SK-N-SH (cell line): Measurements from ENCODE around the gene FGD1. TPM values are rescaled to one million over a fixed set of nuclear protein-coding genes. Genes with fewer than 3 reads are reported as not detected.

Source experiments
- CTCF ChIA-PET: fragments of 300-600, 350-600 bp; formaldehyde crosslinking; extraction: SDS; loops from one replicate; lab custom pipeline; 2021; lab: Yijun Ruan, JAX
- POLR2A ChIA-PET: fragments of 350-600 bp; sonication (Branson Sonifier 250); formaldehyde crosslinking; extraction: SDS; loops from one replicate; lab custom pipeline; 2020; ENCODE audit warnings: antibody characterized with exemption, inconsistent platforms; lab: Yijun Ruan, JAX
- DNase-seq: peaks from one replicate; pipeline ENCODE4 v3.0.0; 2012
- H2AFZ ChIP-seq: fragments of 200-600 bp; sonication (generic); 2 replicates; pipeline ENCODE4 v1.8.1; 2016; ENCODE audit warnings: antibody characterized with exemption, mild to moderate bottlenecking, low read depth
- H3F3A ChIP-seq: fragments of 200-600 bp; sonication (generic); replicated peaks from 2 replicates; pipeline ENCODE3; 2016; ENCODE audit warnings: antibody characterized with exemption, mild to moderate bottlenecking; ENCODE audit not compliant: insufficient read depth
- H3K27ac ChIP-seq, 2 experiments: fragments of 200-500 bp in 1 of 2; fragments of 200-600 bp in 1 of 2; sonication (Bioruptor generic) in 1 of 2; sonication (generic), shearing (Covaris generic) in 1 of 2; 2 replicates each; pipeline versions ENCODE4 v1.5.1 to v1.6.1; 2014 to 2016; ENCODE audit warnings: low read depth in 2 of 2, inconsistent platforms in 1 of 2, low read length in 1 of 2, mild to moderate bottlenecking in 1 of 2, mixed read lengths in 1 of 2
- H3K27me3 ChIP-seq: fragments of 200-600 bp; sonication (generic), shearing (Covaris generic); 2 replicates; pipeline ENCODE4 v1.6.1; 2016; ENCODE audit warnings: mixed run types; ENCODE audit not compliant: insufficient read depth
- H3K36me3 ChIP-seq, 2 experiments: fragments of 200-500 bp in 1 of 2; fragments of 200-600 bp in 1 of 2; sonication (Bioruptor generic) in 1 of 2; sonication (generic) in 1 of 2; replicated peaks in 1 of 2; 2 replicates each; pipeline versions ENCODE3 to v1.5.1; 2014 to 2016; ENCODE audit warnings: low read length in 1 of 2, mild to moderate bottlenecking in 1 of 2; ENCODE audit not compliant: insufficient read depth in 2 of 2, control insufficient read depth in 1 of 2
- H3K4me1 ChIP-seq, 2 experiments: fragments of 200-500 bp in 1 of 2; fragments of 200-600 bp in 1 of 2; sonication (Bioruptor generic) in 1 of 2; sonication (generic), shearing (Covaris generic) in 1 of 2; 2 replicates each; pipeline versions ENCODE4 v1.5.1 to v1.6.1; 2014 to 2016; ENCODE audit warnings: low read depth in 1 of 2, low read length in 1 of 2, mixed run types in 1 of 2; ENCODE audit not compliant: insufficient read depth in 2 of 2, control insufficient read depth in 1 of 2
- H3K4me2 ChIP-seq: fragments of 200-600 bp; sonication (generic), shearing (Covaris generic); 2 replicates; pipeline ENCODE4 v1.6.1; 2017; ENCODE audit warnings: mixed run types
- H3K4me3 ChIP-seq, 2 experiments: fragments of 200-500 bp in 1 of 2; fragments of 200-600 bp in 1 of 2; sonication (Bioruptor generic) in 1 of 2; sonication (generic), shearing (Covaris generic) in 1 of 2; 2 replicates each; pipeline versions ENCODE4 v1.5.1 to v1.8.1; 2014 to 2016; ENCODE audit warnings: low read depth in 2 of 2, inconsistent platforms in 1 of 2, low read length in 1 of 2, mild to moderate bottlenecking in 1 of 2, mixed read lengths in 1 of 2, moderate library complexity in 1 of 2
- H3K79me2 ChIP-seq: fragments of 200-600 bp; sonication (generic); 2 replicates; pipeline ENCODE4 v1.8.1; 2017; ENCODE audit warnings: mild to moderate bottlenecking; ENCODE audit not compliant: insufficient read depth
- H3K9ac ChIP-seq: fragments of 200-600 bp; sonication (generic); 2 replicates; pipeline ENCODE4 v1.6.1; 2017; ENCODE audit warnings: mixed run types
- H3K9me2 ChIP-seq: fragments of 200-600 bp; sonication (generic); 2 replicates; pipeline ENCODE4 v1.6.1; 2017; ENCODE audit warnings: mixed run types
- H3K9me3 ChIP-seq: fragments of 200-600 bp; sonication (generic); 2 replicates; pipeline ENCODE4 v1.6.1; 2017; ENCODE audit warnings: mixed run types, mild to moderate bottlenecking, moderate library complexity
- H4K20me1 ChIP-seq: fragments of 200-600 bp; sonication (generic); 2 replicates; pipeline ENCODE4 v1.6.1; 2017; ENCODE audit warnings: mild to moderate bottlenecking, mixed run types; ENCODE audit not compliant: insufficient read depth
- CHD2 ChIP-seq: fragments of 150-350 bp; IDR thresholded peaks from 2 replicates; pipeline ENCODE4 v1.6.1; 2018; ENCODE audit warnings: low read length; ENCODE audit not compliant: partially characterized antibody
- EP300 ChIP-seq, 2 experiments: IDR thresholded peaks; 2 replicates each; pipeline versions ENCODE4 v1.4.0 to v1.6.1; 2012; ENCODE audit warnings: borderline replicate concordance in 1 of 2, low read depth in 1 of 2, low read length in 1 of 2
- FOSL2 ChIP-seq: IDR thresholded peaks from 2 replicates; pipeline ENCODE4 v1.4.0; 2012; ENCODE audit warnings: low read depth, mild to moderate bottlenecking, moderate library complexity, borderline replicate concordance
- FOXM1 ChIP-seq: IDR thresholded peaks from 2 replicates; pipeline ENCODE4 v1.4.0; 2012; ENCODE audit warnings: low read depth, mild to moderate bottlenecking
- JUND ChIP-seq: IDR thresholded peaks from 2 replicates; pipeline ENCODE4 v1.4.0; 2012
- MEF2A ChIP-seq: IDR thresholded peaks from 2 replicates; pipeline ENCODE4 v1.4.0; 2012; ENCODE audit warnings: low read depth, borderline replicate concordance
- MXI1 ChIP-seq: IDR thresholded peaks from 2 replicates; pipeline ENCODE4 v1.6.1; 2012; ENCODE audit warnings: mild to moderate bottlenecking, low read depth, low read length, improper control_type of control experiment
- NFIC ChIP-seq: IDR thresholded peaks from 2 replicates; pipeline ENCODE4 v1.4.0; 2012; ENCODE audit warnings: borderline replicate concordance
- NRF1 ChIP-seq: IDR thresholded peaks from 2 replicates; pipeline ENCODE4 v1.6.1; 2012; ENCODE audit warnings: low read depth, mild to moderate bottlenecking, low read length
- POLR2AphosphoS5 ChIP-seq: IDR thresholded peaks from 2 replicates; pipeline ENCODE4 v1.6.1; 2012; ENCODE audit warnings: low read depth, low read length
- RAD21 ChIP-seq: IDR thresholded peaks from 2 replicates; pipeline ENCODE4 v1.6.1; 2012; ENCODE audit warnings: mild to moderate bottlenecking, low read length
- RCOR1 ChIP-seq: fragments of 150-350 bp; IDR thresholded peaks from 2 replicates; pipeline ENCODE4 v1.6.1; 2017; ENCODE audit warnings: antibody characterized with exemption, low read length
- RFX5 ChIP-seq: IDR thresholded peaks from 2 replicates; pipeline ENCODE4 v1.6.1; 2012; ENCODE audit warnings: mild to moderate bottlenecking, improper control_type of control experiment, low read length
- SMC3 ChIP-seq: IDR thresholded peaks from 2 replicates; pipeline ENCODE4 v1.6.1; 2012; ENCODE audit warnings: low read depth, low read length, improper control_type of control experiment
- TAF1 ChIP-seq: IDR thresholded peaks from 2 replicates; pipeline ENCODE4 v1.6.1; 2012; ENCODE audit warnings: low read depth, mild to moderate bottlenecking, low read length, moderate library complexity, borderline replicate concordance
- TCF12 ChIP-seq: IDR thresholded peaks from 2 replicates; pipeline ENCODE4 v1.4.0; 2012
- TEAD4 ChIP-seq: IDR thresholded peaks from 2 replicates; pipeline ENCODE4 v1.4.0; 2012; ENCODE audit warnings: mild to moderate bottlenecking, borderline replicate concordance; ENCODE audit not compliant: insufficient read depth
- ZBTB33 ChIP-seq: IDR thresholded peaks from 2 replicates; pipeline ENCODE4 v1.4.0; 2012; ENCODE audit warnings: low read depth, borderline replicate concordance
- WGBS: methylation state at CpG from one replicate; pipeline ENCODE4 v1.1.6; 2017; ENCODE audit warnings: low lambda C conversion rate; 5-methylcytosine and 5-hydroxymethylcytosine counted together
- polyA plus RNA-seq, 3 experiments: library from polyadenylated mRNA; depleted of rRNA; stranded (reverse); fragments of >200 nt; gene quantifications; 2 replicates each; pipeline ENCODE4 v1.2.3, GENCODE V29; 2012
- TF ChIP-seq, protein P1 (sequence below): fragments of 150-350 bp; IDR thresholded peaks from 2 replicates; pipeline ENCODE4 v1.6.1; 2016; ENCODE audit warnings: mild to moderate bottlenecking, low read depth, low read length
- TF ChIP-seq, protein P2 (sequence below): IDR thresholded peaks from 2 replicates; pipeline ENCODE4 v1.4.0; 2012; ENCODE audit warnings: low read depth

The FGD1 gene
- polyA plus RNA-seq, 1 of the 3 experiments (the other 2 are of a cell fraction): 6.3 TPM

DNA sequence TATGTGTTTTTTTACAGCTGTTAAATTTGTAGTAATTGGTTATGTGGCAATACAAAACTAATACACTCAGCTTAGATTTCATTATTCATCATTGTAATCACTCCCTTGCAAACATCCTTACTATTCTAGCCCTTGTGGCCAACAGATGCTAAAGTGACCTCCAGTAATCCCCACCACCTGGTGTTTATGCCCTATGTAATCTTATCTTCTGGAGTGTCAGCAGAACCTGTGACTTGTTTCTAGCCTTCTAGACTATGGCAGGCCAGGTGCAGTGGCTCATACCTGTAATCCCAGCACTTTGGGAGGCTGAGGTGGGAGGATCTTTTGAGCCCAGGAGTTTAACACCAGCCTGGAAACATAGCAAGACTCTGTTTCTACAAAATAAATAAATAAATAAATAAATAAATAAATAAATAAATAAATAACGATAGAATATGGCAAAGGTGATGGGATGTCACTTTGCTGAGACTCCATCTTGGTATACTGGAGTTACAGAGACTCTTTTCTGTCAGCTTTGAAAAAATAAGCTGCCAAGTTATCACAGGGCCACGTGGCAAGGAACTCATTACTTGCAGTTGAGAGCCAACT lies 68.1 kb downstream of the FGD1 start:
- CTCF ChIA-PET: no interaction called here
- DNase-seq: no peak
- Histone ChIP-seq H3K9ac (no peak overlapping the region), H3K27me3 (peaks cover 10% of the 10 kb centered on the region; the same call in 1 of the 2 replicates), H3K4me1 (no peaks in the 10 kb centered on the region), H3K4me3 (no peak overlapping the region), H3K9me3 (no peaks in the 10 kb centered on the region), H3F3A (no peaks in the 10 kb centered on the region), H2AFZ (no peak overlapping the region), H3K9me2 (no peaks in the 10 kb centered on the region), H3K27ac (no peak overlapping the region)
- POLR2A ChIA-PET: no interaction called here
- no peak for TF ChIP-seq RFX5
- TF ChIP-seq RAD21: no peak
- TF ChIP-seq TCF12: no peak
- no peak for TF ChIP-seq NFIC
- TF ChIP-seq, protein P1, sequence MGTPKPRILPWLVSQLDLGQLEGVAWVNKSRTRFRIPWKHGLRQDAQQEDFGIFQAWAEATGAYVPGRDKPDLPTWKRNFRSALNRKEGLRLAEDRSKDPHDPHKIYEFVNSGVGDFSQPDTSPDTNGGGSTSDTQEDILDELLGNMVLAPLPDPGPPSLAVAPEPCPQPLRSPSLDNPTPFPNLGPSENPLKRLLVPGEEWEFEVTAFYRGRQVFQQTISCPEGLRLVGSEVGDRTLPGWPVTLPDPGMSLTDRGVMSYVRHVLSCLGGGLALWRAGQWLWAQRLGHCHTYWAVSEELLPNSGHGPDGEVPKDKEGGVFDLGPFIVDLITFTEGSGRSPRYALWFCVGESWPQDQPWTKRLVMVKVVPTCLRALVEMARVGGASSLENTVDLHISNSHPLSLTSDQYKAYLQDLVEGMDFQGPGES: no peak
- TF ChIP-seq NRF1: no peak
- TF ChIP-seq, all 33 proteins: peak for 0
- Histone ChIP-seq H3K36me3 (no peaks in the 10 kb centered on the region), H4K20me1 (no peaks in the 10 kb centered on the region), H3K4me2 (no peak overlapping the region), H3K79me2 (no peaks in the 10 kb centered on the region)
- WGBS: 21% methylated on average over 2 of the region's 2 CpGs

DNA sequence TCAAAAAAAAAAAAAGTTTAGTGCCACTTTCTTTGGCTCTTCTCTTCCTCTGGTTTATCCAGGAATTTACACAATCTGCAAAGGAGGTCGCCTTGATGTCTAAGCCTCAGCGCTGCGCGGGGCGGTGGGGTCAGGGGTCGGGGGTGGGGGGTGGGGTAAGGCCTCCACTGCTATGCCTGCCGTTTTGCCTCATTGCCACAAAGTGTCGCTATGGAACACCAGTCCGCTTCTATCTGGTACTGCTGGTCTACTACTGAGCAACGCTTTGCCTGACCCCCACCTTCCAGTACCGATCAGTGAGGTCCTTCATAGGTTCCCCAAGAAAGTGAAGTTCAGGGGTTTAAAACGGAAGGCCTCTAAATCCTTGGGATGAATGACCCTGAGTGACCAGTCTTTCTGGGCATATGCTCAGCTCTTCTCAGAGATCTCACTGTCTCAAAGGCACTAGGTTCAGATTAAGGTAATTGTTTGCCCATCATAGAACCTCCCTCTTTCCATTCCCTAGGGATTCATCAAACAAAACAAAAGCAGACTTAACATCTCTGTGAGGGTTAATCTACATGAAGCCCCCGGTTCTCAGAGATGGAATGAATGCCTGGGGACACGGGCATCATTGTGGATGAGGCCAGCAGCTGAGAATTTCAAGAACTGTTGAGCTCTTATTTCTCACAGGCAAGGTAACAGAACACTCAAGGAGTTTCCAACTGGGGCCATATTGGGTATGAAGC lies 72.7 kb downstream of the FGD1 start:
- Histone ChIP-seq H3K4me1 (no peaks in the 10 kb centered on the region), H2AFZ (no peak overlapping the region), H4K20me1 (no peaks in the 10 kb centered on the region), H3K9ac (no peak overlapping the region), H3F3A (no peaks in the 10 kb centered on the region), H3K27ac (no peak overlapping the region), H3K27me3 (no peaks in the 10 kb centered on the region), H3K79me2 (no peaks in the 10 kb centered on the region), H3K9me2 (no peaks in the 10 kb centered on the region), H3K36me3 (no peaks in the 10 kb centered on the region), H3K4me2 (no peak overlapping the region), H3K4me3 (no peak overlapping the region), H3K9me3 (no peaks in the 10 kb centered on the region)
- DNase-seq: no peak
- 45% methylated on average over 10 of the region's 14 CpGs for WGBS
- POLR2A ChIA-PET: no interaction called here
- CTCF ChIA-PET: no interaction called here
- TF ChIP-seq, protein P1: no peak
- TF ChIP-seq NFIC: no peak
- TF ChIP-seq, protein P2, sequence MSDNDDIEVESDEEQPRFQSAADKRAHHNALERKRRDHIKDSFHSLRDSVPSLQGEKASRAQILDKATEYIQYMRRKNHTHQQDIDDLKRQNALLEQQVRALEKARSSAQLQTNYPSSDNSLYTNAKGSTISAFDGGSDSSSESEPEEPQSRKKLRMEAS: no peak
- TF ChIP-seq TEAD4: no peak
- no peak for TF ChIP-seq EP300 (IDR thresholded peaks at IDR 0.05; ENCODE audit: borderline replicate concordance in 1 of 2, low read depth in 1 of 2, low read length in 1 of 2)
- TF ChIP-seq FOSL2: no peak
- TF ChIP-seq MXI1: no peak
- no peak for TF ChIP-seq RAD21
- TF ChIP-seq CHD2: no peak
- no peak for TF ChIP-seq SMC3
- TF ChIP-seq RCOR1: no peak
- no peak for TF ChIP-seq MEF2A
- TF ChIP-seq FOXM1: no peak
- TF ChIP-seq JUND: no peak
- no peak for TF ChIP-seq ZBTB33
- TF ChIP-seq TAF1: no peak
- TF ChIP-seq POLR2AphosphoS5: no peak
